GM06990 (cell line): ENCODE measurements around the gene ITGA2B.

ENCODE experiments used
- DNase-seq: peaks from one replicate; pipeline ENCODE4 v3.0.0-alpha.2; 2011; ENCODE audit not compliant: insufficient read length; ENCODE audit errors: extremely low read depth
- H3K27me3 ChIP-seq: replicated peaks from 2 replicates; pipeline ENCODE4 v1.6.0; 2011; ENCODE audit warnings: low read length; ENCODE audit not compliant: control insufficient read depth, insufficient read depth
- H3K36me3 ChIP-seq: 2 replicates; pipeline ENCODE4 v1.5.1; 2011; ENCODE audit warnings: low read length; ENCODE audit not compliant: control insufficient read depth, insufficient read depth
- H3K4me3 ChIP-seq: replicated peaks from 2 replicates; pipeline ENCODE4 v1.5.1; 2011; ENCODE audit warnings: low read depth, mild to moderate bottlenecking, control low read depth, low read length
- CTCF ChIP-seq: IDR thresholded peaks from 2 replicates; pipeline ENCODE4 v1.5.1; 2011; ENCODE audit warnings: low read length, control low read depth, mild to moderate bottlenecking, inconsistent platforms; ENCODE audit not compliant: insufficient read depth, poor library complexity, severe bottlenecking

ITGA2B gene

GRCh38 chr17:44383363-44383762 lies 6.1 kb downstream of the ITGA2B start:
- DNase-seq = no peak
- TF ChIP-seq CTCF = no peak
- Histone ChIP-seq H3K27me3 (no peaks in the 10 kb centered on the region; the same call in none of the 2 replicates), H3K36me3 (no peaks in the 10 kb centered on the region), H3K4me3 (no peak overlapping the region)

GRCh38 chr17:44382917-44383316 lies 6.5 kb downstream of the ITGA2B start:
- DNase-seq = no peak

GRCh38 chr17:44381810-44382305 lies 7.6 kb downstream of the ITGA2B start:
- no peak for TF ChIP-seq CTCF
- Histone ChIP-seq H3K36me3 (no peaks in the 10 kb centered on the region), H3K27me3 (no peaks in the 10 kb centered on the region; the same call in none of the 2 replicates), H3K4me3 (no peak overlapping the region)
- no peak for DNase-seq

More at GRCh38 chr17:44382917-44383316, 6.5 kb downstream of the ITGA2B start:
- H3K36me3 ChIP-seq = no peaks in the 10 kb centered on the region
- H3K27me3 ChIP-seq = no peaks in the 10 kb centered on the region; the same call in none of the 2 replicates
- no peak overlapping the region for H3K4me3 ChIP-seq
- TF ChIP-seq CTCF = no peak

- DNase-seq = no peak
- no peaks in the 10 kb centered on the region for H3K36me3 ChIP-seq
- no peak overlapping the region for H3K4me3 ChIP-seq
- TF ChIP-seq CTCF = no peak
- H3K27me3 ChIP-seq = no peaks in the 10 kb centered on the region; the same call in none of the 2 replicates
Observed at GRCh38 chr17:44380767-44381166, 8.7 kb downstream of the ITGA2B start.

GRCh38 chr17:44379887-44380286 lies 9.6 kb downstream of the ITGA2B start:
- no peak for DNase-seq

More at GRCh38 chr17:44379887-44380286, 9.6 kb downstream of the ITGA2B start:
- TF ChIP-seq CTCF = no peak
- H3K36me3 ChIP-seq = no peaks in the 10 kb centered on the region
- no peak overlapping the region for H3K4me3 ChIP-seq
- no peaks in the 10 kb centered on the region; the same call in none of the 2 replicates for H3K27me3 ChIP-seq
